ENCODE data around the gene PAK4.

DNA sequence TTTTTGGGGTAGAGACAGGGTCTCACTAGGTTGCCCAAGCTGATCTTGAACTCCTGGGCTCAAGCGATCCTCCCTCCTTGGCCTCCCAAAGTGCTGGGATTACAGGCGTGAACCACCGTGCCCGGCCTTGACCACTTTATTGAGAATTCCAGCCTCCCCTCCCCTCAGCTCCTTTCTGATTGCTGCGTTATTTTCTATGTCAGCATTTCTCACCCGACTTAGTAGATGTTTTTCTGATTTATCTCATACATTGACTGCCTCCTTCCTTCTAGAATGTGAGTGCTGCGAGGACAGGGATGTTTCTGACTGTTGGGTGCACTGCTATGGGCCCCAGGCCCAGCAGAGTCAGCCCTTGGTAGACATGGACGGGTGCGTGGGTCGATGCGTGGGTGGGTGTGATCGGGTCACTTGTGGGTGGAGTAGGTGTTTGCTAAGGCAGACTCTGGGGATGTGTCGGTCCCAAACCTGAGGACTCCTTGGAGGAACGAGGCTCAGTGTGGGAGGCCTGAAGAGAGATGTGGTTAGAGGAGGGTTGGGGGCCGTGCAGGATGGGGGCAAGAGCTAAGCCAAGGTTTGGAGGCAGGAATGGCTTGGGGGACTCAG, 37.0 kb downstream of the PAK4 start:
- TF ChIP-seq, protein P1, sequence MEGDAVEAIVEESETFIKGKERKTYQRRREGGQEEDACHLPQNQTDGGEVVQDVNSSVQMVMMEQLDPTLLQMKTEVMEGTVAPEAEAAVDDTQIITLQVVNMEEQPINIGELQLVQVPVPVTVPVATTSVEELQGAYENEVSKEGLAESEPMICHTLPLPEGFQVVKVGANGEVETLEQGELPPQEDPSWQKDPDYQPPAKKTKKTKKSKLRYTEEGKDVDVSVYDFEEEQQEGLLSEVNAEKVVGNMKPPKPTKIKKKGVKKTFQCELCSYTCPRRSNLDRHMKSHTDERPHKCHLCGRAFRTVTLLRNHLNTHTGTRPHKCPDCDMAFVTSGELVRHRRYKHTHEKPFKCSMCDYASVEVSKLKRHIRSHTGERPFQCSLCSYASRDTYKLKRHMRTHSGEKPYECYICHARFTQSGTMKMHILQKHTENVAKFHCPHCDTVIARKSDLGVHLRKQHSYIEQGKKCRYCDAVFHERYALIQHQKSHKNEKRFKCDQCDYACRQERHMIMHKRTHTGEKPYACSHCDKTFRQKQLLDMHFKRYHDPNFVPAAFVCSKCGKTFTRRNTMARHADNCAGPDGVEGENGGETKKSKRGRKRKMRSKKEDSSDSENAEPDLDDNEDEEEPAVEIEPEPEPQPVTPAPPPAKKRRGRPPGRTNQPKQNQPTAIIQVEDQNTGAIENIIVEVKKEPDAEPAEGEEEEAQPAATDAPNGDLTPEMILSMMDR (IDR thresholded peaks at IDR 0.05): no peak
- TF ChIP-seq EP300 (IDR thresholded peaks at IDR 0.05) (no peak), POLR2A (IDR thresholded peaks at IDR 0.05) (no peak)

All from gastroesophageal sphincter (tissue), 3 donors.